Suppressor macrophage treated with lipopolysaccharide for 4 hours (primary cell): ENCODE measurements around the gene KCNK15.

Experiments used
- DNase-seq: peaks from one replicate; pipeline ENCODE4 v3.0.0-alpha.2; 2020

KCNK15 gene

GRCh38 chr20:44715499-44716308, 30.0 kb upstream of the KCNK15 start:
- no peak for DNase-seq

- no peak for DNase-seq
These were observed 29.2 kb upstream of the KCNK15 start for GRCh38 chr20:44716309-44717106.

DNA sequence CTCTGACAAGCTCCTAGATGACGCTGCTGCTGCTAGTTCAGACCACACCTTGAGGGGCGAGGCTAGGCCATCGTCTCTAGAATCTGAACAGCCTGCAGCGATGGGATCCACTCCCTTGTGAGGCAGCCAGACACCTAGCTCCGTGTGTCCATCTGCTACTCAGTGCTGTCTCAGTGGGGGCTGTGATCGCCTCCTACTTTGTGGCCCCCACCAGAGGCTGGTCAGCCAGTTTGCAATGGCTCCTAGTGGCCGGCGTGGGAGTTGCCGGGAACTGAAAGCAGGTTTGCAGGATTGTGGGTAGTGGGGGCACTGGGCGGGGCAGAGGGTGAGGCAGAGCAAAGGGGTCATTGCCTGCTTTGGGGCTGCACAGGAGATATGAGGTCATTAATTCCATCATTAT, 27.7 kb upstream of the KCNK15 start:
- no peak for DNase-seq

- no peak for DNase-seq
These were observed 25.8 kb upstream of the KCNK15 start for GRCh38 chr20:44719841-44720240.

GRCh38 chr20:44720621-44720996, 25.1 kb upstream of the KCNK15 start:
- no peak for DNase-seq

GRCh38 chr20:44720997-44721784, 24.5 kb upstream of the KCNK15 start:
- DNase-seq, result no peak

DNA sequence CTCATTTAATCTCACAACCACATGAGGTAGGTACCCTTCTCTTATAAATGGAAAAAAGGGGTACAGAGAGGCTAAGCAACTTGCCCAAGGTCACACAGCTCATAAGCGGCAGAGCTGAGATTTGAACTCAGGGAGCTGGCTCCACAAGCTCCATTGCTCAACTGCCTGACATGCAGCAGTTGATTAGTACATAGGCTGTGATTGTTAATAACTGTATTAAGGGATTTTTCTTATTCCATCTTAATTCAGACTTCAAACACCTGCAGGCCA, 23.9 kb upstream of the KCNK15 start:
- no peak for DNase-seq

GRCh38 chr20:44722990-44723389, 22.7 kb upstream of the KCNK15 start:
- DNase-seq, result no peak

- DNase-seq, result no peak
These were observed 22.3 kb upstream of the KCNK15 start for GRCh38 chr20:44723391-44723790.

- DNase-seq, result no peak
These were observed 21.8 kb upstream of the KCNK15 start for GRCh38 chr20:44723798-44724362.

GRCh38 chr20:44724423-44725091, 21.1 kb upstream of the KCNK15 start:
- DNase-seq, result no peak

- no peak for DNase-seq
These were observed 19.8 kb upstream of the KCNK15 start for GRCh38 chr20:44725837-44726236.

DNA sequence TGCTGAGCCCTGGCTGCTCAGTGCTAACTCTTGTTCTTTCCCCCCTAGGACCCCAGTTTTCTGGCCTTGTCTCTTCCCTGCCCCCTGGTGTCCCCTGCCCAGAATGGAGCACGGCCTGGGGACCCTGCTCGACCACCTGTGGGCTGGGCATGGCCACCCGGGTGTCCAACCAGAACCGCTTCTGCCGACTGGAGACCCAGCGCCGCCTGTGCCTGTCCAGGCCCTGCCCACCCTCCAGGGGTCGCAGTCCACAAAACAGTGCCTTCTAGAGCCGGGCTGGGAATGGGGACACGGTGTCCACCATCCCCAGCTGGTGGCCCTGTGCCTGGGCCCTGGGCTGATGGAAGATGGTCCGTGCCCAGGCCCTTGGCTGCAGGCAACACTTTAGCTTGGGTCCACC, 18.6 kb upstream of the KCNK15 start:
- DNase-seq, result no peak

- no peak for DNase-seq
These were observed 18.0 kb upstream of the KCNK15 start for GRCh38 chr20:44727651-44728050.

DNA sequence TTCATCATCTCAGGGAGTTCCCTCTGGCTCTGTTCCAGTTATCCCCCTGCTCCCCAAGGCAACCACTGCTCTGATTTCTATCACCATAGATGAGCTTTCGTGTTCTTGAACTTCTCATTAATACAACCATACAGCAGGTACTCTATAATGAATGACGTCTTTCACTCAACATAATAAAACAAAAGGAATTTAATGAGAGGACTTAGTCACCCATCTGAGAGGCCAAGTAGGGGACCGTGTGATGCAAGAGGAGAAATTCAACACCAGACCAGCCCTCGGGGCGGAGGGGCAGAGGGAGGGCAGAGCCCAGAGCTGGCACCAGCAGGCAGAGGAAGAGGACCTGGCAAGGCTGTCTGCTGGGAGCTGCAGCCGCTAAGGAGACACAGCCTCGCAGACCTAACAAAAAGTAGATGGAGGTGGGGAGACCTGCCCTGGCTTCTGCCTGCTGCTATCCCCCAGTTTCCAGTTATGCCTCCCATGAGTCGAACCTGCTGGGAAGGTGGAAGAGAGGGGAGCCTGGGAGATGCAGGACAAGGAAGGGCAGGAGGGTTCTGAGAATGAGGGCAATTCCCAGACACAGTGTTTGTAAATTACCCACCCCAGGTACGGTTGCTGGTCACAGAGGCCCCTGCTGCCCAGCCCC, 16.7 kb upstream of the KCNK15 start:
- peak; percentile 41 for DNase-seq

- no peak for DNase-seq
These were observed 15.2 kb upstream of the KCNK15 start for GRCh38 chr20:44730441-44730840.

DNA sequence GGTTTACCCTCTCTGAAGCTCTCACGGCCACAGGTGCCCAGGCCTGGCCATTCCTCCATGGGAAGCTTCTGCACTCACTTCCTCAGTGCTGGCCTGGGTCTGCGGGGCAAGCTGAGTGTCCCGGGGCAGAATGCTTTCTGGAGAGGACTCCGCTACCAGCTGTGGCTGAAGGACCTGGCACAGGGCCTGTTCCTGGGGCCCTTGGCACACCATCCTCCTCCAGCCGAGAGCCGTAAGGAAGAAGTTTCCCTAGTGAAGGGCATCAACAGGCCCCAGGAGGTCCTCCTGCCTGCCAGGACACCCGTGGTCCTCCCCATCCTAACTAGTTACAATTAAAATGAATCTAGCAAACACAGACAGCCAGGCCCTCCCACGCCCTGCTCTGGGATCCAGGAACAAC, 14.0 kb upstream of the KCNK15 start:
- DNase-seq, result no peak

DNA sequence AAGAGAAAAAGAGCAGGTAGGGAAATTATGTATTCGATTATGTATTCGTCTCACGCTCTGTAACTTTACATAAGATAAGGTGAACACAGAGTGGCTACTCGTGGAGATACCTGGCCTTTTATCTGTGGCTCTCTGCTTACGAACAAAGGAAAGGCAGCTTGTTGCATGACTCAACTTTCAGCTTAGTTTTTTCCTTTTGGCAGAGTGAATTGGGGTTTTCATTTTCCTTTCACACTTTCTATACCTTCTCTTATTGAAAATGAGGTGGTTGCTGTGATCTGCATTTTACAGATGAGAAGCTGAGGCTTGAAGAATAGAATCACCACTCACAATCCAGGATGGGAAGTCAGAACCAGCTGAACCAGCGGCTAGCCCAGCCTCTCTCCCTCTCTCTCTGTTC, 13.3 kb upstream of the KCNK15 start:
- no peak for DNase-seq

GRCh38 chr20:44733341-44734069, 12.2 kb upstream of the KCNK15 start:
- peak; percentile 72 for DNase-seq

GRCh38 chr20:44734938-44735337, 10.7 kb upstream of the KCNK15 start:
- DNase-seq, result no peak

DNA sequence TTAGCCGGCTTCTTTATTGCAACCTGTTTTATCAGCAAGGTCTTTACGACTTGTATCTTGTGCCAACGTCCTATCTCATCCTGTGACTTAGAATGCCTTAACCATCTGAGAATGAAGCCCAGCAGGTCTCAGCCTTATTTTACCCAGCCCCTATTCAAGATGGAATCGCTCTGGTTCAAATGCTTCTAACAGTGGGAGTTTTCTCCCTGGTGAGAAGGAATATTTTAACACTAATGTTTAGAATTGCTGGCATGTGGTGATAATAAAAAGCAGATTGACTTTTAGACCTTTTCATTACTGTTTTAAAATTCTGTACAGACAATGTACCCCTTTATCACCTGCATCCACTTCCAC, 9.9 kb upstream of the KCNK15 start:
- no peak for DNase-seq
